ENCODE data around the gene PSMG4.

The PSMG4 gene

GRCh38 chr6:3287976-3288707 is 29.4 kb downstream of the PSMG4 start:
- no peak overlapping the region for H3K4me3 ChIP-seq (IDR thresholded peaks at IDR 0.05; ENCODE audit: insufficient read depth, low read depth, low read length)
- H4K20me1 ChIP-seq (ENCODE audit: insufficient read depth) = no peaks in the 10 kb centered on the region
- H3K36me3 ChIP-seq (ENCODE audit: insufficient read depth) = no peaks in the 10 kb centered on the region
- H3K79me2 ChIP-seq (ENCODE audit: insufficient read depth, low read depth) = no peaks in the 10 kb centered on the region
- H3K4me2 ChIP-seq = no peak overlapping the region
- no peaks in the 10 kb centered on the region for H3K27me3 ChIP-seq (ENCODE audit: insufficient read depth, low read depth)
- no peak overlapping the region for H3K9ac ChIP-seq
- H3K4me1 ChIP-seq (ENCODE audit: low read depth, poor library complexity, severe bottlenecking) = no peaks in the 10 kb centered on the region
- TF ChIP-seq, protein P1, sequence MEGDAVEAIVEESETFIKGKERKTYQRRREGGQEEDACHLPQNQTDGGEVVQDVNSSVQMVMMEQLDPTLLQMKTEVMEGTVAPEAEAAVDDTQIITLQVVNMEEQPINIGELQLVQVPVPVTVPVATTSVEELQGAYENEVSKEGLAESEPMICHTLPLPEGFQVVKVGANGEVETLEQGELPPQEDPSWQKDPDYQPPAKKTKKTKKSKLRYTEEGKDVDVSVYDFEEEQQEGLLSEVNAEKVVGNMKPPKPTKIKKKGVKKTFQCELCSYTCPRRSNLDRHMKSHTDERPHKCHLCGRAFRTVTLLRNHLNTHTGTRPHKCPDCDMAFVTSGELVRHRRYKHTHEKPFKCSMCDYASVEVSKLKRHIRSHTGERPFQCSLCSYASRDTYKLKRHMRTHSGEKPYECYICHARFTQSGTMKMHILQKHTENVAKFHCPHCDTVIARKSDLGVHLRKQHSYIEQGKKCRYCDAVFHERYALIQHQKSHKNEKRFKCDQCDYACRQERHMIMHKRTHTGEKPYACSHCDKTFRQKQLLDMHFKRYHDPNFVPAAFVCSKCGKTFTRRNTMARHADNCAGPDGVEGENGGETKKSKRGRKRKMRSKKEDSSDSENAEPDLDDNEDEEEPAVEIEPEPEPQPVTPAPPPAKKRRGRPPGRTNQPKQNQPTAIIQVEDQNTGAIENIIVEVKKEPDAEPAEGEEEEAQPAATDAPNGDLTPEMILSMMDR (conservative IDR thresholded peaks at IDR 0.05; ENCODE audit: low read depth, low read length) = no peak
- H3K27ac ChIP-seq = no peak overlapping the region
- no peak overlapping the region for H2AFZ ChIP-seq (ENCODE audit: low read depth)

GRCh38 chr6:3288711-3289663 is 30.2 kb downstream of the PSMG4 start:
- no peak overlapping the region for H3K4me3 ChIP-seq (IDR thresholded peaks at IDR 0.05; ENCODE audit: insufficient read depth, low read depth, low read length)
- H3K9ac ChIP-seq = no peak overlapping the region
- H3K27me3 ChIP-seq (ENCODE audit: insufficient read depth, low read depth) = no peaks in the 10 kb centered on the region
- H3K79me2 ChIP-seq (ENCODE audit: insufficient read depth, low read depth) = no peaks in the 10 kb centered on the region
- no peaks in the 10 kb centered on the region for H3K36me3 ChIP-seq (ENCODE audit: insufficient read depth)
- no peak overlapping the region for H3K27ac ChIP-seq
- H3K4me2 ChIP-seq = no peak overlapping the region
- TF ChIP-seq, protein P1 (conservative IDR thresholded peaks at IDR 0.05; ENCODE audit: low read depth, low read length) = no peak
- H2AFZ ChIP-seq (ENCODE audit: low read depth) = no peak overlapping the region
- H4K20me1 ChIP-seq (ENCODE audit: insufficient read depth) = no peaks in the 10 kb centered on the region
- H3K4me1 ChIP-seq (ENCODE audit: low read depth, poor library complexity, severe bottlenecking) = no peaks in the 10 kb centered on the region

- Histone ChIP-seq H3K36me3 (ENCODE audit: insufficient read depth) (no peaks in the 10 kb centered on the region), H3K27me3 (ENCODE audit: insufficient read depth, low read depth) (no peaks in the 10 kb centered on the region), H3K4me3 (IDR thresholded peaks at IDR 0.05; ENCODE audit: insufficient read depth, low read depth, low read length) (no peak overlapping the region), H3K4me1 (ENCODE audit: low read depth, poor library complexity, severe bottlenecking) (no peaks in the 10 kb centered on the region), H3K79me2 (ENCODE audit: insufficient read depth, low read depth) (no peaks in the 10 kb centered on the region), H4K20me1 (ENCODE audit: insufficient read depth) (no peaks in the 10 kb centered on the region), H3K9ac (no peak overlapping the region), H2AFZ (ENCODE audit: low read depth) (no peak overlapping the region), H3K27ac (no peak overlapping the region), H3K4me2 (no peak overlapping the region)
- TF ChIP-seq, protein P1 (conservative IDR thresholded peaks at IDR 0.05; ENCODE audit: low read depth, low read length) = no peak
Observed at GRCh38 chr6:3289664-3290055, 30.9 kb downstream of the PSMG4 start.

GRCh38 chr6:3290149-3290930 is 31.6 kb downstream of the PSMG4 start:
- H3K4me3 ChIP-seq (IDR thresholded peaks at IDR 0.05; ENCODE audit: insufficient read depth, low read depth, low read length) = no peak overlapping the region
- no peak overlapping the region for H3K4me2 ChIP-seq
- no peaks in the 10 kb centered on the region for H3K79me2 ChIP-seq (ENCODE audit: insufficient read depth, low read depth)
- no peak overlapping the region for H3K27ac ChIP-seq
- no peaks in the 10 kb centered on the region for H3K36me3 ChIP-seq (ENCODE audit: insufficient read depth)
- H2AFZ ChIP-seq (ENCODE audit: low read depth) = no peak overlapping the region
- H4K20me1 ChIP-seq (ENCODE audit: insufficient read depth) = no peaks in the 10 kb centered on the region
- H3K4me1 ChIP-seq (ENCODE audit: low read depth, poor library complexity, severe bottlenecking) = no peaks in the 10 kb centered on the region
- no peak overlapping the region for H3K9ac ChIP-seq
- no peaks in the 10 kb centered on the region for H3K27me3 ChIP-seq (ENCODE audit: insufficient read depth, low read depth)
- TF ChIP-seq, protein P1 (conservative IDR thresholded peaks at IDR 0.05; ENCODE audit: low read depth, low read length) = no peak
